Omental fat pad (tissue), 4 donors: ENCODE data around the gene COCH. TPM values are rescaled to one million over a fixed set of nuclear protein-coding genes. Genes with fewer than 3 reads are reported as not detected.
"Not testable (repeated sequence)": the region's sequence is repeated elsewhere in the genome, so short reads cannot be mapped to it uniquely, and the experiment has no call there.

ENCODE experiments used
- ATAC-seq: fragments of 150-250 bp; one replicate; pipeline ENCODE4 v1.9.1; 2016; ENCODE audit warnings: mild to moderate bottlenecking, moderate library complexity; ENCODE audit not compliant: low FRiP score
- DNase-seq: peaks from one replicate; pipeline ENCODE4 v3.0.0-alpha.2; 2019; ENCODE audit warnings: low spot score
- CTCF ChIP-seq, 3 donors: fragments of 450-650 bp; IDR thresholded peaks; one replicate each; pipeline ENCODE4 v1.5.1; 2016 to 2017; ENCODE audit warnings: antibody characterized with exemption in 3 of 3, mild to moderate bottlenecking in 3 of 3, moderate library complexity in 2 of 3
- total RNA-seq, 4 donors: library from RNA; depleted of rRNA; stranded (reverse); fragments of >200 nt; gene quantifications; one replicate each; pipeline ENCODE4 v1.1.0, GENCODE V29; 2016

The COCH gene
- total RNA-seq, 4 donors from 2014 or later: 2.6 to 3.8 (median 2.9) TPM

GRCh38 chr14:30921305-30921704 is 46.9 kb downstream of the COCH start:
- ATAC-seq (no peak), DNase-seq (no peak)
- TF ChIP-seq CTCF (IDR thresholded peaks at IDR 0.05): no peak

GRCh38 chr14:30921788-30922187 is 47.4 kb downstream of the COCH start:
- no peak for TF ChIP-seq CTCF (IDR thresholded peaks at IDR 0.05)
- ATAC-seq (no peak), DNase-seq (no peak)

GRCh38 chr14:30925254-30925653 is 50.9 kb downstream of the COCH start:
- ATAC-seq (no peak), DNase-seq (no peak)
- TF ChIP-seq CTCF (IDR thresholded peaks at IDR 0.05): no peak

- TF ChIP-seq CTCF (IDR thresholded peaks at IDR 0.05): no peak
- DNase-seq: no peak
- no peak for ATAC-seq
Measured at GRCh38 chr14:30928462-30928861, 54.1 kb downstream of the COCH start.

GRCh38 chr14:30933937-30934336 is 59.6 kb downstream of the COCH start:
- ATAC-seq, DNase-seq: not testable (repeated sequence)

GRCh38 chr14:30935445-30935844 is 61.1 kb downstream of the COCH start:
- no peak for ATAC-seq
- DNase-seq: no peak
- TF ChIP-seq CTCF (IDR thresholded peaks at IDR 0.05): no peak

GRCh38 chr14:30938617-30939016 is 64.3 kb downstream of the COCH start:
- DNase-seq (no peak), ATAC-seq (no peak)
- no peak for TF ChIP-seq CTCF (IDR thresholded peaks at IDR 0.05)

Other genes with a start within 250 kb of the COCH start
- 10 to 100 TPM in 1 of 4 donors, 1 to 10 TPM in 3; 5.0 to 13.0 (median 8.6) TPM for gene AP4S1, start 151.1 kb downstream of the COCH start, total RNA-seq
- gene STRN3, start 151.8 kb downstream of the COCH start, total RNA-seq: 10 to 100 TPM; 35.6 to 56.7 (median 43.8) TPM